NCI-H1092 treated with DMSO at 0.1 percent for 48 hours (cell line): Measurements from ENCODE around the gene GJC1.

ENCODE experiments used
- DNase-seq: peaks from one replicate; lab custom pipeline; 2025; lab: John Stamatoyannopoulos, UW

Gene GJC1

GRCh38 chr17:44776628-44777393, 53.3 kb downstream of the GJC1 start:
- DNase-seq: no peak

DNA sequence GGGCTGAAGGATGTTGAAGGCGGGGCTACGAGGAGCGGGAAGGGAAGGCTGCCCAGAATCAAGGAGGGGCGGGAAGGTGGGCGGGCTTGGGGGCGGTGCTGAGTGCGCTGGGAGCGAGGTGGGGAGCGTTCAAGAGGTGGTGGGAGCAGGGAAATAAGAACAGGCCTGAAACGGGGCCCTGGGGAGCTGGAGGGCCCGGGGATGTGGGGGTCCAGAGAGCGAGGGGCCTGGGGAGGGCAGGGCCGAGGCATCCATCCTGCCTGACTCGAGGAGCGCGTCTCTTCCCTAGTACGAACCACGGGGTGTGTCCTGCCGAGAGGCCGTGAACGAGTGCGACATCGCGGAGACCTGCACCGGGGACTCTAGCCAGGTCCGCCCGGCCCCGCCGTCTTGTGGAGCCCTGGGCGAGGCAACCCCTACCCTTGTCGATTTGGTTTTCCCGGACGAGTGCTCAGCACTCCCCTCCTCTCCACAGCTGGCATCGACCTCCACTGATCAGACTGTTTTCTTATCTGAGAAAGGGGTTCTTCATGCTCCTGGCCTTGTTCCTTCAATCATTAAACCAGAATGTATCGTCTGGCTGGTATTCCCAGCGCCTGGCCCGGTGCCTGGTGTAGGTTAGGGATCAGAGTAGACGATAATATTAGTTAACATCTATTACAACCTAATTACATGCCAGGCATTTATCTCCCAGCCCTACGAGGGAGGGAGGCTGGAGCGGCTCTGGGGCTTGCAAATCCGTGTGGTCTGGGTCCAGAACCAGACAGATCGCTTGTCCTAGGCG, 54.1 kb downstream of the GJC1 start:
- DNase-seq: peak; percentile 43

- peak; percentile 96 for DNase-seq
These were observed 54.8 kb downstream of the GJC1 start for GRCh38 chr17:44775136-44775837.

DNA sequence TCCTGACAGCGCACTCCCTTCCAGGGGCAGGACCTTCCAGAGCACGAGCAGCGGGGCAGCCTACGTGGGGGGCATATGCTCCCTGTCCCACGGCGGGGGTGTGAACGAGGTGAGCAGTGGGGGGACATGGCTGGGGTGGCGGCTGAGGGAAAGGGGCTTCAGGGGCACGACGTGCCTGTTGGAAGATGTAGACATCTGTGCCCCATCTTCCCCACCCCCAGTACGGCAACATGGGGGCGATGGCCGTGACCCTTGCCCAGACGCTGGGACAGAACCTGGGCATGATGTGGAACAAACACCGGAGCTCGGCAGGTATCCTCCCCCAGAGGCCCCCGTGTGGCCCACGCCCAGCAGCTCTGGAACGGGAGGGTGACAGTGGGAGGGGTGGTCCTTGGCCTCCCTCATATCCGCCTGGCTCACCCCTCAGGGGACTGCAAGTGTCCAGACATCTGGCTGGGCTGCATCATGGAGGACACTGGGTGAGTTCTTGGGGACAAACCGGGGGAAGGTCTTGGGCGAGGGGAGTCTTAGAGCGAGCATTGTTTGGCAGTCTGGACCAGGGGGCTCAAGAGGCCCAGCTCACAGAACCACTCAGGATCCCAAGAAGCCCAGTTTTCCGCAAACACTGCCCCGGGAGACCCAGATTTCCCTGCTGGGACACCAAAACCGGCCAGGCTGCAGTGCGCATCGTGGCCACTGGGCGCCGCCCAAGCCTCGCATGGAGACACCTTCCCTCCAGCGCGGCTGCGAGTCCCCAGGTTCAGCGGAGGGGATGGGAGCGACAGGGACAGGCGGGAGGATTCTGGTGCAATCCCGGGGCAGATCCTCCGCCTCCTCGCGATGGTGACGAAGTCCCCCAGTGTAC, 55.6 kb downstream of the GJC1 start:
- peak; percentile 77 for DNase-seq

GRCh38 chr17:44773140-44773539, 56.9 kb downstream of the GJC1 start:
- DNase-seq: no peak

- no peak for DNase-seq
These were observed 57.6 kb downstream of the GJC1 start for GRCh38 chr17:44772308-44773045.

DNA sequence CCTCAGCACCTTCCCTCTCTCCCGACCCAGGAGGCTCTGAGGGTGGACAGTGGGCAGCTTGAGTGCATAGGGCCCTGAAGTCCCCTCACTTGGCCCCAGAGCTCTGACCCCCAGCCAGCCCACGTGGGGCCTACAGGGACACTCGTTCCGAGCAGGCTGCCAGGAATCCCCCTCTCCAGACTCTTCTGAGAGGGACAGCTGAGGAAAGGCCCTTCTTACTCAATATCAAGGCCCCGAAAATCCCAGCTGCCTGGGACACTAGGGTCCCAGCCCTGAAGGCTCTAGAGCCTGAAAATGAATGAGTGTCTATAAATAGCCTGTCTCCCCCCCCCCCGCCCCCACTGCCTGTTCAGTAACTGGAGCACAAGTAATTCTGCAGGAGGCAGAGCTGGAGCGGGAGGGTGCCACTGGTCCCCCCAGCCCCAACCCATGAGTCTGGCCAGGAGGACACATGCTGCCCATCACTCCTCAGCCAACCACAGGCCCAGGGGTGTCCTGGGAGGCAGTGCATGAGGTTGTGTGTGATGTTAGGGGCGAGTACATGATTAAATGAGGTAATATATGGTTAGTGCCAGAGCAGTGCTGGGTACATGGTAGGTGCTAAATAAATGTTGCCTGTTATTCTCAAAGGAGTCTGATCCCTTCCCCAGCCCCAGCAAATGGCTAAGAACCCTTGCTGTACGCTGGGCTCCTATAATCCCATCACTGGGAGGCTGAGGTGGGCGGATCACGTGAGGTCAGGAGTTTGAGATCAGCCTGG, 59.7 kb downstream of the GJC1 start:
- DNase-seq: no peak

DNA sequence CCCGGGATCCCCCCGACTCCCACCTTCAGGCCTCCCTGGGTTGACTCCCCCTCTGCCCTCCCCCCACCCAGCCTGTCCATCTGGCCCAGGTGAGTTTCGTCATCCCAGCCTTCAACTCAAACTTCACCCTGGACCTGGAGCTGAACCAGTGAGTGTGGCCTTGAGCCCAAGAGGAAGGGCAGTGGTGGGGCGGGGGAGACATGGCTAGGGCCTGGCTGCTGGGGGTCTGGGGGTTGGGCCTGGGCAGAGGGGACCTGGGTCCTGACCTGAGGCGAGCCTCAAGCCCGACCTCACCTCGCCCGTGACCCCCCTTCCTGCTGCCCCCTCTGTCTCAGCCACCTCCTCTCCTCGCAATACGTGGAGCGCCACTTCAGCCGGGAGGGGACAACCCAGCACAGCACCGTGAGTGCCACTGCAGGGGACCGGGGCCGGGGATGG, 60.4 kb downstream of the GJC1 start:
- no peak for DNase-seq

GRCh38 chr17:44769230-44769629, 60.9 kb downstream of the GJC1 start:
- no peak for DNase-seq

DNA sequence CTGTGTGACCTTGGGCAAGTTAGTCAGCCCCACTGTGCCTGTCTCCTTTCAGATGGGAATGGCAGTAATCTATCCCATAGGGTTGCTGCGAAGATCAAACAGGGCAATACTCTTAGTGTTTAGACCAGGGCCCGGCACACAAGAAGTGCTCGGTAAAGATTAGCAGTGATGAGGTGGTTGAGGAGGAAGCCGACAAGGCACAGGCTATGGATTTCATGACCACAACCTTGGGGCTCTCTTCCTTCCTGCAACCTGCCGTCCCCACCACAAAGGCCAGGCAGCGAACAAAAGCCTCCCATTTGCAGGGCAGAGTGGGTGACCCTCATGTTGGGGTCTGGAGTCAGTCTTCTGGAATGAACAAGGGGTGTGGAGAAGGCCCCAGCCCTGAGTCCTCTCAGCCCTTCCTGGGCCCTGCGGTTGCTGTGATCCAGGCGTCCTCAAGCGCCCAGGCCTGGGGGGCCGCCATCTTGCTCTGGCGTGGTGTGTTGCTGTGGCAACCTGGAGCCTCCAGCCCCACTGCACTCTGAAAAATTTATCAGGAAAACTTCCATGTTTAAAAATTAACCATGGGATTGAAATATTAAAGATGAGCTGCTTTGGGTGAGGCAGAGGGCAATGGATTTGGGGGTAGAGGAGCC, 61.5 kb downstream of the GJC1 start:
- no peak for DNase-seq

- DNase-seq: no peak
These were observed 62.6 kb downstream of the GJC1 start for GRCh38 chr17:44767493-44767892.

GRCh38 chr17:44766409-44767038, 63.6 kb downstream of the GJC1 start:
- DNase-seq: no peak

DNA sequence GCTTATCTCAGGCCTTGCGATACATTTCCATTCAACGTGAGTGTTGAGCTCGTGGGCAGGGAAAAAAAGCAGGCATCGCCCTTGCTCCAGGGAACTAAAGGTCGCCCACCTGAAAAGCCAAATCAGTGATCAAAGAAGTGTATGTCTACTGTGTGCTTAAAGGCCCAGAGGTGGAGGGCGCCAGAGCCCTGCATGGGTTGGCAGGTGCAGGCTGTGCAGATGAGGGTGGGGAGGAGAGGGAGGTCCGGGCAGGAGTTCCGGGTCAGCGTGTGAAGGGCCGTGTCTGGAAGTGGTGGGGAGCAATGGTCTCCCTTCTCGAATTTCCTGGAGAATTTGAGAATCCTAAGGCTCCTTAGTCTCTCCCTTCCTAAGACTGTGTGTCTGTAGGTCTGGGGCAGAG, 64.1 kb downstream of the GJC1 start:
- DNase-seq: no peak

- DNase-seq: no peak
These were observed 66.9 kb downstream of the GJC1 start for GRCh38 chr17:44763170-44763569.

DNA sequence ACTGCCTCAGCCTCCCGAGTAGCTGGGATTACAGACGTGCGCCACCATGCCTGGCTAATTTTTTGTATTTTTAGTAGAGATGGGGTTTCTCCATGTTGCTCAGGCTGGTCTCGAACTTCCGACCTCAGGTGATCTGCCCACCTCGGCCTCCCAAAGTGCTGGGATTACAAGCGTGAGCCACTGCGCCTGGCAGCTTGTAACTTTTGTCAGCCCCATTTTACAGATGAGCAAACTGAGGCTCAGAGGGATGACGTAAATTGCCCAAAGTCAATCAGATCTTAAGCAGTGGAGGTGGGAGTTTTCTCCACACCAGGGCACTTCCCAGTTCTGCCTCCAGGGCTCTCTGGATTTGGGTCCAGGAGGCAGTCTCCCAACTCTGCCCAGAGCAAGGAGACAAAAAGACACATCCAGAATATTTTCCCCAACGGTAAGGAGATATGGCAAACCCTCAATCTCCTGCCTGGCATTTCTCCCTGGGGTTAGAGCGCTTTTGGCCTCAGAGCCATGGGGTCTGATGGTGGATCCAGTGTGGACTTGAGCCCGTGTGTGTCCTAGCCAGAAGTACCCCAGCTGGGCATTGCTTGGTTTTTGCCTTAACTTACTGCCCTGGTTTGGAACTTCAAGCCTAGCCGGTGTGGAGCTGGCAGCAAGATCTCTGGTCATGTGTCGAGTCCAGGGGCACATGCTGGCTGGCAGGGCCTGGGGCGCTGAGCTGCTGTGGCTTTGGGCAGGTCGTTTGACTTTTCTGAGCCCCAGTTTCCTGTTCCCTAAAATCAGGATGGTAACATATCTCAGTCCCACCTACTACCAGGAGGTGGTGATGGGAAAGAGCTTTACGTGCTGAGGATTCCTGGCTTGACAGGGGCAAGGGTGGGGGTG, 67.9 kb downstream of the GJC1 start:
- DNase-seq: no peak

DNA sequence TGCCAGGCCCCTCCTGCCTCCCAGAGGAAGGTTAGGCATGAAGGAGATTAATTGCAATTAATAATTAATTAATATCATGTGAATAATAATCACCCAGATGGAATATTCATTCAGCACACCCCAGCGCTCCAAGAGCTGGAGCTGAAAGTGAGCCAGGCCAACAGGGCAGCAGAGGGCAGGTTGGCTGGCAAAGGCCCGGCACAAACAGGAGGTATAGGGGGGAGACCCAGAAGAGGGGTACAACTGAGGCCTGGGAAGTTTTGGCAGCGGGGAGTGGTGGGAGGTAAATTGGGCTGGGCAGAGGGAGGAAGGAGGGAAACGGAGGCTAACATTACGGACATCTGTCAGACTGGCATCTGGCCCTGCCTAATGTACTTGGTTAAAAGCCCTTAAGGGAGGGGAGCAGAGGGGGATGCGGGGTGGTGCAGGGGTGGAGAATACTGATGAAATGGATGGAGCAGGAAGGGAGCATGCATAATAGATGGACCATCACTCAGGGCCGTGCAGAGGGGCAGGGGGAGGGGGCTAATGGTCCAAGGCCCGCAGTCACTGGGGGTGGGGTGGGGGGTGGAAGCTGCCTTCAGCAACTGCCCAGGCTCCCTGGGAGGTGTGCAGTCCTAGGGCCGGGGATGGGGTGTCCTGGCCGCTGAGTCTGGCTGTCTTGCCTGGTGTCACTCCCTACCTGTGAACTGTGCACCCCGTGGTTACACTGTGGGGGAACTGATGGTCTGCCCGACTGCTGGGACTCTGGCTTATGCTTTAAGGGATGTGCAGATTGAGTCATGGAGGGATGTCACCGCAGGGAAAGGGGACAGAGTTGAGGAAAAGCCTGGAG, 69.4 kb downstream of the GJC1 start:
- no peak for DNase-seq

- DNase-seq: no peak
These were observed 70.2 kb downstream of the GJC1 start for GRCh38 chr17:44759916-44760243.
